Activated naive CD4-positive, alpha-beta T cell treated with Interleukin-2 at 50 U/mL for 16 hours (primary cell): ENCODE measurements around the gene RASSF1.

Experiments
- DNase-seq: peaks from one replicate; pipeline ENCODE4 v3.0.0-alpha.2; 2020

The RASSF1 gene

DNA sequence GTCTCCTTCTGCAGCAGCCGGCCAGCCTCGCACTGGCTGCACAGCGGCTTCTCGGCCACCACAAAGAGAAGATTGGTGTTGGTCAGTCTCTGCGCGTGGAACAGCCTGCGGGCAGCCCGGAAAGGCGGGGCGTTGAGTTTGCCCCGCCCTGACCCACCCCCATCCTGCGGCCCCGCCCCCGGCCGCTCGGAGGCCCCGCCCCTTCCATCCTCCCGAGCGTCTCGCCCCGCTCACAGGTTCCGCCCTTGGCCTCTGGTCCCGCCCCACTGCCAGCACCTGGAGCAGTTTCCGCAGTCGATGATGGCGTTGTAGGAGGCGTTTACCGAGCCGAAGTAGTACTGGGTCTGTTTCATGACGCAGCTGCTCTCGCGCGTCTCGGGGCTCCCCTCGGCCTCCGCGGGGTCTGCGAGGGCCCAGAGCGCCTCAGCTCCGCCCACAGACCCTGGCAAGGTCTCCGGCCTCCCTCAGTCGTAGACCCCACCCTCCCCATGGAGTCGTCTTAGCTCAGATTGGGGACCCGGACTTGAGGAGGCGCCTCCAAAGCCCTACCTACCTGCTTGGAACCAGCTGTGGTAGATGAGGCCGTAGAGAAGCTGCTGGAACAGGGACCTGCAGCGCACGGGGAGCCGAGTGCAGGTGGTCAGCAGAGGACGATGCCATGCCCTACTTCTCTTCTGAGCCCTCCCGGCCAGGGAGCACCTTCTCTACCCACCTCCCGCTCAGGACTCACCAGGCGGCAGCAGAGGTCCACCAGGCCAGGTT, 24.6 kb upstream of the RASSF1 start:
- DNase-seq = peak; percentile 95

- DNase-seq = no peak
These were observed 24.0 kb upstream of the RASSF1 start for GRCh38 chr3:50364573-50365079.

- DNase-seq = no peak
These were observed 19.1 kb upstream of the RASSF1 start for GRCh38 chr3:50359760-50360110.

- DNase-seq = peak; percentile 95
These were observed 18.5 kb upstream of the RASSF1 start, which contains the start of gene TMEM115 for GRCh38 chr3:50358911-50359759. TMEM115 (minus strand) TSS chr3:50359521; CDS start chr3:50359063, 458 bp downstream.

GRCh38 chr3:50358355-50358910, 17.8 kb upstream of the RASSF1 start:
- DNase-seq = no peak

- DNase-seq = no peak
These were observed 16.8 kb upstream of the RASSF1 start for GRCh38 chr3:50357481-50357880.

- DNase-seq = no peak
These were observed 15.9 kb upstream of the RASSF1 start for GRCh38 chr3:50356553-50356952.

DNA sequence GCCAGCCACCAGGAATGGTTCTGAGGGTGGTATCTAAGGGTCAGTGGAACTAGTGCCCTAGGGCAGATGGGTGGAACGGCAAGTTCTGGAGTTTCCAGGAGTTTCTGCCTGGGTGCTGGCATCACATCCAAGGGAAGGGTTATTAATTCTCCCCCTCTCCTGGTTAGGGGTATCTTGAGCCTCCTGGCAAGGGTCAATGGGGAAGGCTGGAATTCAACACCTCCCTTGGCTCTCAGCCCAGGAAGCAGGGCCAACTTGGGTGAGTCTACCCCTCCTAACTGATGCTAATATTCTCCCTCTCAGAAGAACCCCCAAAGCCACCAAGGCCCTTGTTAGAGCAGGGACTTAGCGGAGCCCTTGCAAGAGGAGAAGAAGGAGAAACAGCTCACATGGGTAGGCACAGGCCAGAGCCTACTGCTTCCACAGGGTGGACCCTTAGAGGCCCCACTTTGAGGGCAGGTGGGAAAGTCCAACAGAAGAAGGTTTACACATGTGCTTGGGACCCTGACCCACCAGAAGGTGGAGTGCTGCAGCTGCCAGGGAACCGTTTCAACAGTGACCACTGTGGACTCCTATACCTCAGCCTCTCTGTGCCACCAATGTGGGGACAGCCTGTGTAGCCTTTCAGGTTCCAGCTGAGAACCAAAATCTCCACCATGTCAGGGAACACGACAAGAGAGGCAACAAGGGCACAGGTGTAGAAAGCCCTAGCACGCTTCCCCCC, 15.4 kb upstream of the RASSF1 start:
- no peak for DNase-seq

DNA sequence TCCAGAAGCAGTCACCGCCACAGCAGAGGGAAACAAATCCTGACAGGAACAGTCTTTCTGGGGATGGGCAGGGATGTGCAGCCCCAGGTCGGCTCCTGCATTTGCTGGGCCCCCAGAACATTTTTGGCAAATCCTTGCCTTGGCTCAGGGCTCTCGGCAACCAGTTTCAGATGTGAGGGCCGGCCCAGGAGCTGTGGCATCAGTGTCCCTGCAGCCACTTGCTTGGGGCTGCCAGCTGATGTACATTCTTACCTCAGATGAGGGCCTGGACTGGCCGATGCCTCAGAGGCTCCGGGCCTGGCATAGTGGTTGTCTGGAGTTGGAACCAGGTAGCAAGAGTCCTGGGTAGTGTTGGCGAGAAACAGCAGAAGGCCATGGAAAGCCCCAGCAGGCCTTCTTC, 14.2 kb upstream of the RASSF1 start:
- DNase-seq = no peak

- DNase-seq = no peak
These were observed 13.6 kb upstream of the RASSF1 start for GRCh38 chr3:50354186-50354764.

GRCh38 chr3:50353245-50354004, 12.8 kb upstream of the RASSF1 start:
- no peak for DNase-seq

DNA sequence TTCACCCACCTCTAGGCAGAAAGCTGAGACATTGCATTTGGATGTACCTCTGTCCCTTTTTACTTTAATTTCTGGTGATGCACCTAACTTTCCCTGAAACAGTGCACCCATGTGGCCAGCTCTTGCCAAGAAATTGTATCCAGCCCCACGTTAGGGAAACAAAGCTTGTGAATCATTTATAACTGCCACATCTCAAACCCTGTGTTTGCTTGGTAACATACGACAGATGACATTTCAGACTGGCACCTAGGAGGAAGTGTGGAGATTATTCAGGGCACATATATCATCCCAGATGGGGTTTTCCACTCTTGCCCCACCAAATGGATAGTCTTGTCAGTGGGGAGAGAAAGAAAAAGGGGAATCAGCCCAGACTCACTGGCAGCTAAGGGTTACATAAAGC, 12.1 kb upstream of the RASSF1 start:
- DNase-seq = no peak

DNA sequence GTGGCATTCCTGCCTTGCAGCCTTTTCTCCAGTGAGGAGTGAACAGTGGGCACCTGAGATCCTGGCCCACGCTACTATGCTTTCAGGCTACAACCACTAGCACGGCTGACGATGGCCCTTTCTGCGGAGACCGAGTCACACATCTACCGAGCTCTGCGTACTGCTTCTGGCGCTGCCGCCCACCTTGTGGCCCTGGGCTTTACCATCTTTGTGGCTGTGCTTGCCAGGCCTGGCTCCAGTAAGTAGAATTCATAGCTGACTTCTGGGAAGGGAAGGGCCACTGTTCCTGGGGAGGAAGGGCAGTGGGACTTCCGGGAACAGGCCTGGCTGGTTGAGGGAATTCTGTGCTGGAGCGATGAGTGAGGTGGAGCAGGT, 10.7 kb upstream of the RASSF1 start:
- DNase-seq = no peak

DNA sequence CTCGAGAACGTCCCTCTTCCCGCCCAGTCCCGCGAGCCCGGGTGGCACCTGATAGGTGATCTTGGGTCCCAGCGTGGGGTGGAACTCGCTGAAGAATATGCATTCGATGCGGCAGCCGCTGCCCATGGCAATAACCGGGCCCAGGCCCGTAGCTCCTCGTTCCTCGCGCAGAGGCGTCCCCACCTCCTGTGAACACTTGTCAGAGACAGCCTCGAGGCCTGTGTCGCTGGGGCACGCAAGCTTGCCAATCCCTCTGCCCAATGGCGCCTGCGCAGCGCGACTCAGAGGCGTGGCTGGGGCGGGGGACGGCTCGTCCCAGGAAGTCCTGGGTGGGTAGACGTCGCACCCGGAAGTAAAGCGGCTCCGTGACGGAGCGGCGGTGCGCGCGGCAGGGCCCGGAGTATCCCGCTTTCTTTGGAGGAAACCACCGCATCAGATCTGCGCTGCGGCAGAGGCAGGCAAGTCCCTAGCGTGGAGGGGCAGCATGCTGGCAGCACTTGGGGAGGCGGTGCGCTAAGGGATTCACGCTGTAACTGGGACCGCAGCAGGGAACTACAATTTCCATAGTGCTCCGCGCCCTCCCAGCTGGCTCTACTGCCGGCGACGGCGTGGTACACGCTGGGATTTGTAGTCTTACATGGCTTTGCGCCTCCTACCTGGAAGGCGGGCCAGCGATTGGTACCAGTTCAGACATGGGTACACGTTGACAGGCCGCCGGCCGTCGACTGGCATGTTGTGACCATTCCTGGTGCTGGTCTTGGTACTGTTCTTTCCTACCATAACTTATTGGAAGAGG, 10.1 kb upstream of the RASSF1 start, which contains the start of the genes CYB561D2 and NPRL2:
TSS of gene CYB561D2 (plus strand) at position 336 of the 796 bp plus-strand sequence. CDS start 572 bp downstream, outside the sequence.
TSS of gene NPRL2 (minus strand) at position 249 of the 796 bp plus-strand sequence. CDS start at position 126, 123 bp downstream.
- DNase-seq = peak; percentile 100

GRCh38 chr3:50350213-50350526, 9.5 kb upstream of the RASSF1 start:
- no peak for DNase-seq

DNA sequence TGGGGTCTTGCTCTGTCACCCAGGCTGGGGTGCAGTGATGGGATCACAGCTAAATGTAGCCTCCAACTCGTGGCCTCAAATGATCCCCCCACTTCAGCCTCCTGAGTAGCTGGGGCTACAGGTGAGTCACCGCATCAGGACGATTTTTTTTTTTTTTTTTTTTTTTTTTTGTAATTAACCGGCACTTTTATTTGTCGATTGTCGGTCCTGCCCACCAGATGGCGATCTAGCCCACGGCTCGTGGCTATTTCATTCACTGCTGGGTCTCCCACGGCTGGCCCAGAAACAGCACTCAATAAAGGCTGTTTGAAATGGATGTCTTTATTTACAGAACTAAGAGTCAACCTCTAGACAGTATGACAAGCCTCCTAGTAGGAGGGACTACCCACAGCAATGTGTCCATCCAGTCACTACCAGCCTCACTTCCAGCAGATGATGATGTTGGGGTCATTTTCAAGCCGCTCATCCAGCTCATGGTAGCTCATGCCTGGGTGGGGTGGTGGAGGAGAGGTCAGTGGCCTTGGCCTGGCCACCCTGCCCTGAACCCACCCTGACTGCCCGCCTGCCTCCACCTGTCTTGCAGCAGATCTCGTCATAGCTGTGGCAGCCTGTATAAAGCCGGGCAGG, 6.7 kb upstream of the RASSF1 start:
- peak; percentile 78 for DNase-seq

- peak; percentile 75 for DNase-seq
These were observed 5.1 kb upstream of the RASSF1 start, which contains the start of gene ZMYND10 for GRCh38 chr3:50345586-50346234. ZMYND10 (minus strand) TSS chr3:50345732; CDS start chr3:50345579, 153 bp downstream.

GRCh38 chr3:50345008-50345407, 4.4 kb upstream of the RASSF1 start:
- no peak for DNase-seq

DNA sequence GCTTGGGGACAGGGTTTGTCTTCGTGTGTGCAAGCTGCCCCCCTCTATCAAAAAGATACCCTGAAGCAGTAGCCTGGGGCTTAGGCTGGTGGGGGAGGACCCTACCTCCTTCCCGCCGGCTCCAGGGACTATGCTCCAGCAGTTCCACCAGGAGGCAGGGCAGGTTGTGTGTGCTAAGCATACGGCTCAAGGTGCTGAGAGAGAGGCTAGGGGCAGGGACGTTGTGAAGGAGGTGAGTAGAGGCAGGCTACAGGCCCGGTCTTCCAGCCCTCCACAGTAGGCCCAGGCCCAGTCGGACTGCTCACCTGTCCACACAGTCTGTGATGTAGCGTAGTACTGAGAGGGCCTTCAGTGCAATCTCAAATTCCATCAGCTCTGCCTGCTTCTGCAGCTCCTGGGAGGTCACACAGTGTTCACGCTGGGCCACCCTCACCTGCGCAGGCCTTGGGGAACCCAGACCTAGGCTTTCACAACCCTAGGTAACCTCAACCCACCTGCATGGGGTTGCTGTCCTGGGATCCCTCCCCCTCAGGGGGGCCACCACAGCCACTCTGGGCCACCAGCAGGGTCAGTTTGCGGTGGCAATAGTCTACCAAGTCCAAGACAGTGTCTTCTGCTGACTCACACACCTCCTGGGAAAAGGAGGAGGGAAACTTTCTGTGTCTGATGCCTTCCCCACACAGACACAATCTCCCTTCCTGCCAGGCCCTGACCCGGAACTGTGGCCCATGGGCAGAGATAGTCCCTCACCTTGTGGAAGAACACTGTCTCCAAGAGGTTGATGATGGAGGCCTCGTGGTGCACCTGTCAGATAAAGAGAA, 2.4 kb upstream of the RASSF1 start:
- DNase-seq = no peak
